ENCODE results near the gene PAK1.

GRCh38 chr11:77359481-77359880, 114.4 kb downstream of the PAK1 start:
- no peak for TF ChIP-seq CTCF (IDR thresholded peaks at IDR 0.05; ENCODE audit: control extremely low read depth in 1 of 3, insufficient read depth in 1 of 3, low read depth in 1 of 3, low read length in 3 of 3)
- TF ChIP-seq, protein P1, sequence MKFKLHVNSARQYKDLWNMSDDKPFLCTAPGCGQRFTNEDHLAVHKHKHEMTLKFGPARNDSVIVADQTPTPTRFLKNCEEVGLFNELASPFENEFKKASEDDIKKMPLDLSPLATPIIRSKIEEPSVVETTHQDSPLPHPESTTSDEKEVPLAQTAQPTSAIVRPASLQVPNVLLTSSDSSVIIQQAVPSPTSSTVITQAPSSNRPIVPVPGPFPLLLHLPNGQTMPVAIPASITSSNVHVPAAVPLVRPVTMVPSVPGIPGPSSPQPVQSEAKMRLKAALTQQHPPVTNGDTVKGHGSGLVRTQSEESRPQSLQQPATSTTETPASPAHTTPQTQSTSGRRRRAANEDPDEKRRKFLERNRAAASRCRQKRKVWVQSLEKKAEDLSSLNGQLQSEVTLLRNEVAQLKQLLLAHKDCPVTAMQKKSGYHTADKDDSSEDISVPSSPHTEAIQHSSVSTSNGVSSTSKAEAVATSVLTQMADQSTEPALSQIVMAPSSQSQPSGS (IDR thresholded peaks at IDR 0.05; ENCODE audit: low read length), result no peak
- TF ChIP-seq BRCA1 (IDR thresholded peaks at IDR 0.05; ENCODE audit: low read depth, low read length), result no peak
- no peak for TF ChIP-seq RBBP5 (IDR thresholded peaks at IDR 0.05; ENCODE audit: borderline replicate concordance, low read depth, low read length)
- no peak for TF ChIP-seq MAX (IDR thresholded peaks at IDR 0.05)
- no peak for TF ChIP-seq SUZ12 (IDR thresholded peaks at IDR 0.05; ENCODE audit: low read length)
- TF ChIP-seq GTF2F1 (IDR thresholded peaks at IDR 0.05; ENCODE audit: borderline replicate concordance, low read depth, low read length), result no peak
- TF ChIP-seq POLR2A (IDR thresholded peaks at IDR 0.05; ENCODE audit: control extremely low read depth in 1 of 2, low read depth in 2 of 2, low read length in 2 of 2), result no peak
- no peak for TF ChIP-seq GABPA (IDR thresholded peaks at IDR 0.05; ENCODE audit: borderline replicate concordance, insufficient read depth, low read length)
